HL-60 (cell line): Measurements from ENCODE around the gene RNU6-9.

Experiments
- DNase-seq, 2 experiments: peaks; one replicate each; pipeline ENCODE4 v3.0.0-alpha.2; 2010 to 2020; ENCODE audit warnings: low read depth in 1 of 2, low spot score in 1 of 2
- H3K27ac ChIP-seq: fragments of 250-450 bp; sonication (Bioruptor Pico); replicated peaks from 2 replicates; pipeline ENCODE4 v1.5.1; 2020; ENCODE audit warnings: mild to moderate bottlenecking, moderate library complexity
- H3K27me3 ChIP-seq: fragments of 250-450 bp; sonication (Bioruptor Pico); 2 replicates; pipeline ENCODE4 v1.5.1; 2021; ENCODE audit warnings: mild to moderate bottlenecking, moderate library complexity; ENCODE audit not compliant: insufficient read depth, poor library complexity, severe bottlenecking
- H3K4me3 ChIP-seq: replicated peaks from 2 replicates; pipeline ENCODE4 v1.5.1; 2011; ENCODE audit warnings: mild to moderate bottlenecking, control low read depth, low read length; ENCODE audit not compliant: insufficient read depth
- GABPA ChIP-seq: IDR thresholded peaks from 2 replicates; pipeline ENCODE4 v1.6.1; 2012; ENCODE audit warnings: low read depth
- POLR2AphosphoS5 ChIP-seq: IDR thresholded peaks from 2 replicates; pipeline ENCODE4 v1.6.1; 2012; ENCODE audit warnings: low read depth
- SPI1 ChIP-seq: IDR thresholded peaks from 2 replicates; pipeline ENCODE4 v1.6.1; 2012; ENCODE audit warnings: low read depth, mild to moderate bottlenecking, borderline replicate concordance
- TF ChIP-seq, protein P1 (sequence below): IDR thresholded peaks from one replicate; pipeline ENCODE4 v1.5.1; 2011; ENCODE audit warnings: low read length, control low read depth, inconsistent platforms; ENCODE audit not compliant: insufficient read depth
- TF ChIP-seq, protein P2 (sequence below): IDR thresholded peaks from 2 replicates; pipeline ENCODE4 v1.6.1; 2012; ENCODE audit warnings: low read depth; ENCODE audit not compliant: insufficient replicate concordance

The RNU6-9 gene

DNA sequence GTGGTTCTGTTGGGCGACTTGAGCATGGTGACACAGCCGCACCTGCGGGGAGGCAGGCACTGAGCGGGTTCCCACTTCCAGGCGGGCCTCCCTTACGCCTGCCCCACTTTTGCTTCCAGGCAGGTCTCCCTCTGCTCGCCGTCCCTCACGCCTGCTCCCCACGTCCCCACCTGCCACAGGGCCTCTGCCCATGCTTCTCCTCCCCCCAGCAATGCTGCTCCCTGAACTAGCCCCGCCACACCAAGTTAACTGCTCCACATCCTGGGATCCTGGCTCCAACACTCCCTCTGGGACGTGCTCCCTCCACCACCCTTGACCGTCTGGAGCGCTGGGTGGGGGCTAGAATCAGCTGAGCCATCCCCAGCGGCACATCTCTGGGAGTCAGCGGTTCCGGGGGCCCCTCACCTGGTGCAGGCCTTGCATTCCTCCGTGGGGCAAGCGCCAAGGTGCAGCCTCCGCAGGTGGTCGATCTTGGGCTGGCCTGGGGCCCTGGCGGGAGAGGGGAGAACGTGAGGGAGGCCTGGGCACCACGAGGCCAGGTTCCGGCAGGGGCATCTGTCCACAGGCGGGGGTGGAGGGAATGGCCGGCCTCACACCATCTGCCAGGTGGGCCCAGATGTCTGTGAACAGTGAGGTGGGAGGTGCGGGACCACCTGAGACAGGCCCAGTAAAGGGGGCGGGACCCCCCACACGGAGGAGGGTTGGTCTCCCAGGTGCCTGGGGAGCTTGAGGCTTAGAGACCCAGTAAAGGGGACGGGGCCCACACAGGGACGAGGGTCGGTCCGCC is 24.6 kb upstream of the RNU6-9 start:
- no peak overlapping the region for H3K4me3 ChIP-seq
- TF ChIP-seq, protein P1, sequence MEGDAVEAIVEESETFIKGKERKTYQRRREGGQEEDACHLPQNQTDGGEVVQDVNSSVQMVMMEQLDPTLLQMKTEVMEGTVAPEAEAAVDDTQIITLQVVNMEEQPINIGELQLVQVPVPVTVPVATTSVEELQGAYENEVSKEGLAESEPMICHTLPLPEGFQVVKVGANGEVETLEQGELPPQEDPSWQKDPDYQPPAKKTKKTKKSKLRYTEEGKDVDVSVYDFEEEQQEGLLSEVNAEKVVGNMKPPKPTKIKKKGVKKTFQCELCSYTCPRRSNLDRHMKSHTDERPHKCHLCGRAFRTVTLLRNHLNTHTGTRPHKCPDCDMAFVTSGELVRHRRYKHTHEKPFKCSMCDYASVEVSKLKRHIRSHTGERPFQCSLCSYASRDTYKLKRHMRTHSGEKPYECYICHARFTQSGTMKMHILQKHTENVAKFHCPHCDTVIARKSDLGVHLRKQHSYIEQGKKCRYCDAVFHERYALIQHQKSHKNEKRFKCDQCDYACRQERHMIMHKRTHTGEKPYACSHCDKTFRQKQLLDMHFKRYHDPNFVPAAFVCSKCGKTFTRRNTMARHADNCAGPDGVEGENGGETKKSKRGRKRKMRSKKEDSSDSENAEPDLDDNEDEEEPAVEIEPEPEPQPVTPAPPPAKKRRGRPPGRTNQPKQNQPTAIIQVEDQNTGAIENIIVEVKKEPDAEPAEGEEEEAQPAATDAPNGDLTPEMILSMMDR: no peak
- H3K27ac ChIP-seq: no peak overlapping the region
- no peak for DNase-seq
- H3K27me3 ChIP-seq: no peaks in the 10 kb centered on the region

DNA sequence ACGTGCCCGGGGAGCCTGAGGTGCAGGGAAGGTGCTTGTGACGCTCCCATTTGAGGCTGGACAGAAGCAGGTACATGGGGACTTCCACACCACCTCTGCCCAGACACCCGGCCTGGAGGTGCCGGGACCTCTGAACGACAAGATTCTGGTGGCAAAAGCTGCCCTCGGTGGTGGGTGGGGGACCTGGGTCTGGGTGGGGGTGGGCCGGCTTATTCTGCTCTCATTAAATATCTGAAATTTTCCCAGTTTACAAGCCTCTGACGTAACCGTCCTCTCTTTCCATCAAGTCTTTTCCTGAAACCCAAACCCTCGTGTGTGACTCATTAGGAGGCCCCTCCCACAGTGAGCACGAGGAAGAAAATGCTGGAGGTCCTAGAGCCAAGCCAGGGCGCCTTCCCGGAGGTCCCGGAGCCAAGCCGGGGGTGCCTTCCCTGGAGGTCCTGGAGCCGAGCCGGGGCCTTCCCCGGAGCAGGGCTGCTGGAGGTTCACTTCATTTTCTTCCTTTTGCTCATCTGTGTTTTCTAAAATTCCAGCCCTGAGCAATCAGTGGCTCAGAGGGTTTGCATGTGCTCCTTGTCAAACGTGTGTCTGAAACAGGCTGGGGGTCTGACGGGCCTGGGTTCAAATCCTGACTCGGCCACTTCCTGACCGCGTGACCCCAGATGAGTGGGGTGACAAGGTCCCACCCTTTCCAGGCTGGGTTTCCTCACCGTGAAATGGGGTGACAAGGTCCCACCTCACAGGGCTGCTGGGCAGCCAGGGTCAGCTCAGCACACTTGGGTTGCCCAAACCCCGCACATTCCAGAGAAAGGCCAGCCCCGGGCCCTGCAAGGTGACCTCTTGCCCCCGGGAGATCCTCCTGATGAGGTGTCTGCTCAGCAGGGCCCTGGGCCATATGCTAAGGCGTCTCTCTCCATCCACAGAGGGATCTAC is 23.8 kb upstream of the RNU6-9 start:
- H3K27ac ChIP-seq: no peak overlapping the region
- DNase-seq: no peak

DNA sequence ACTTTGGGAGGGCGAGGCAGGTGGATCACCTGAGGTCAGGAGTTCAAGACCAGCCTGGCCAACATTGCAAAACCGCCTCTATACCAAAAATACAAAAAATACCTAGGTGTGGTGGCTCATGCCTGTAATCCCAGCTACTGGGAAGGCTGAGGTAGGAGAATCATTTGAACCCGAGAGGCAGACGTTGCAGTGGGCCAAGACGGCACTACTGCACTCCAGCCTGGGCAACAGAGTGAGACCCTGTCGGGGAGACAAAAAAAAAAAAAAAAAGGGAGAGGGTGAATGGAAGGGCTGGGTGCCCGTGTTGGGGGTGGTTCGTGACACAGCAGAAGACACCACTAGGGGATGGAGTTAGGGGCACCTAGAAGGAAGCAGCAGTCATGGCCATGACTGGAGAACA is 23.0 kb upstream of the RNU6-9 start:
- H3K4me3 ChIP-seq: no peak overlapping the region
- no peak overlapping the region for H3K27ac ChIP-seq
- DNase-seq: no peak
- H3K27me3 ChIP-seq: no peaks in the 10 kb centered on the region
- TF ChIP-seq POLR2AphosphoS5 (no peak), SPI1 (no peak), GABPA (no peak)
- TF ChIP-seq, protein P1: no peak
- TF ChIP-seq, protein P2, sequence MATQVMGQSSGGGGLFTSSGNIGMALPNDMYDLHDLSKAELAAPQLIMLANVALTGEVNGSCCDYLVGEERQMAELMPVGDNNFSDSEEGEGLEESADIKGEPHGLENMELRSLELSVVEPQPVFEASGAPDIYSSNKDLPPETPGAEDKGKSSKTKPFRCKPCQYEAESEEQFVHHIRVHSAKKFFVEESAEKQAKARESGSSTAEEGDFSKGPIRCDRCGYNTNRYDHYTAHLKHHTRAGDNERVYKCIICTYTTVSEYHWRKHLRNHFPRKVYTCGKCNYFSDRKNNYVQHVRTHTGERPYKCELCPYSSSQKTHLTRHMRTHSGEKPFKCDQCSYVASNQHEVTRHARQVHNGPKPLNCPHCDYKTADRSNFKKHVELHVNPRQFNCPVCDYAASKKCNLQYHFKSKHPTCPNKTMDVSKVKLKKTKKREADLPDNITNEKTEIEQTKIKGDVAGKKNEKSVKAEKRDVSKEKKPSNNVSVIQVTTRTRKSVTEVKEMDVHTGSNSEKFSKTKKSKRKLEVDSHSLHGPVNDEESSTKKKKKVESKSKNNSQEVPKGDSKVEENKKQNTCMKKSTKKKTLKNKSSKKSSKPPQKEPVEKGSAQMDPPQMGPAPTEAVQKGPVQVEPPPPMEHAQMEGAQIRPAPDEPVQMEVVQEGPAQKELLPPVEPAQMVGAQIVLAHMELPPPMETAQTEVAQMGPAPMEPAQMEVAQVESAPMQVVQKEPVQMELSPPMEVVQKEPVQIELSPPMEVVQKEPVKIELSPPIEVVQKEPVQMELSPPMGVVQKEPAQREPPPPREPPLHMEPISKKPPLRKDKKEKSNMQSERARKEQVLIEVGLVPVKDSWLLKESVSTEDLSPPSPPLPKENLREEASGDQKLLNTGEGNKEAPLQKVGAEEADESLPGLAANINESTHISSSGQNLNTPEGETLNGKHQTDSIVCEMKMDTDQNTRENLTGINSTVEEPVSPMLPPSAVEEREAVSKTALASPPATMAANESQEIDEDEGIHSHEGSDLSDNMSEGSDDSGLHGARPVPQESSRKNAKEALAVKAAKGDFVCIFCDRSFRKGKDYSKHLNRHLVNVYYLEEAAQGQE: no peak

More for the DNA sequence above, 23.8 kb upstream of the RNU6-9 start:
- H3K27me3 ChIP-seq: no peaks in the 10 kb centered on the region
- no peak overlapping the region for H3K4me3 ChIP-seq
- TF ChIP-seq, protein P1: no peak
- TF ChIP-seq GABPA: no peak
- TF ChIP-seq POLR2AphosphoS5: peak; percentile 64
- TF ChIP-seq, protein P2: no peak
